Measurements from ENCODE around the gene COLQ. TPM values are rescaled to one million over a fixed set of nuclear protein-coding genes. Genes with fewer than 3 reads are reported as not detected.

The COLQ gene
- total RNA-seq, 1 experiment from 2014 or later: 0.44 TPM

- no peak overlapping the region for H3K4me3 Mint-ChIP-seq (ENCODE audit: unreplicated experiment)
These were observed 28.1 kb downstream of the COLQ start for GRCh38 chr3:15493436-15493835.

GRCh38 chr3:15492847-15493360 lies 28.6 kb downstream of the COLQ start:
- Mint-ChIP-seq H3K27me3 (ENCODE audit: insufficient read depth, unreplicated experiment) (no peaks in the 10 kb centered on the region), H3K9me3 (ENCODE audit: unreplicated experiment) (no peaks in the 10 kb centered on the region), H3K4me3 (ENCODE audit: unreplicated experiment) (no peak overlapping the region), H3K4me1 (ENCODE audit: insufficient read depth, unreplicated experiment) (no peaks in the 10 kb centered on the region), H3K36me3 (ENCODE audit: insufficient read depth, unreplicated experiment) (no peaks in the 10 kb centered on the region), H3K27ac (ENCODE audit: low read depth, unreplicated experiment) (no peak overlapping the region)
- intact Hi-C loops (cut with micrococcal nuclease): no loop called here
- ChIA-PET CTCF (no interaction called here), POLR2A (no interaction called here)
- no peak for TF ChIP-seq CTCF (IDR thresholded peaks at IDR 0.05; ENCODE audit: unreplicated experiment)
- no TSS peak for BruUV-seq (replicated peaks)
- DNase-seq (ENCODE audit: unreplicated experiment): no peak

More at GRCh38 chr3:15493436-15493835, 28.1 kb downstream of the COLQ start:
- H3K27me3 Mint-ChIP-seq (ENCODE audit: insufficient read depth, unreplicated experiment): no peaks in the 10 kb centered on the region
- H3K27ac Mint-ChIP-seq (ENCODE audit: low read depth, unreplicated experiment): no peak overlapping the region
- H3K4me1 Mint-ChIP-seq (ENCODE audit: insufficient read depth, unreplicated experiment): no peaks in the 10 kb centered on the region
- TF ChIP-seq CTCF (IDR thresholded peaks at IDR 0.05; ENCODE audit: unreplicated experiment): no peak
- no peak for DNase-seq (ENCODE audit: unreplicated experiment)
- H3K9me3 Mint-ChIP-seq (ENCODE audit: unreplicated experiment): no peaks in the 10 kb centered on the region
- no TSS peak for BruUV-seq (replicated peaks)
- no peaks in the 10 kb centered on the region for H3K36me3 Mint-ChIP-seq (ENCODE audit: insufficient read depth, unreplicated experiment)
- intact Hi-C loops (cut with micrococcal nuclease): no loop called here
- POLR2A ChIA-PET: no interaction called here
- CTCF ChIA-PET: no interaction called here

GRCh38 chr3:15491143-15491542 lies 30.4 kb downstream of the COLQ start:
- intact Hi-C loops (cut with micrococcal nuclease): no loop called here

DNA sequence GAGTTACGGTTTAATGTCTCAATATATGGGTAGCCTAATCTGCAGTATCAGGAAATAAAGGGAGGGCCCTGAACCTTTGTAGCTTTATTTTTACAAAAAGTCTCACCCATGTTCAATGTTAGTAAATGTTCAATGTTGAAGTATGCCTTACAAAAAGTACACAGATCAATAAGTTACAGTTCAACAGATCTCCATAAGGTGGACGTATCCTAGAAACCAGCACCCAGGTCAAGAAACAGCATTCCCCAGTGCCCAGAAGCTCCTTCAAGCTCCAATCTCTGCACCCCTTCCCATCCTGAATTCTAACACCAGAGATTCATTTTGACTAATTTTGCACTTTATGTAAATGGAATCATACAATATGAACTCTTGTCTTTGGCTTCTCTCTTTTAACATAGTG lies 31.3 kb downstream of the COLQ start:
- POLR2A ChIA-PET: no interaction called here

More at GRCh38 chr3:15491143-15491542, 30.4 kb downstream of the COLQ start:
- H3K27ac Mint-ChIP-seq (ENCODE audit: low read depth, unreplicated experiment): no peak overlapping the region
- no peak overlapping the region for H3K4me3 Mint-ChIP-seq (ENCODE audit: unreplicated experiment)
- H3K4me1 Mint-ChIP-seq (ENCODE audit: insufficient read depth, unreplicated experiment): no peaks in the 10 kb centered on the region
- no TSS peak for BruUV-seq (replicated peaks)
- ChIA-PET POLR2A (no interaction called here), CTCF (interaction anchor here (1.3 kb wide), 1 partner anchor 86 kb away, joined by 4 read pairs; no protein-coding TSS in a partner anchor)
- H3K36me3 Mint-ChIP-seq (ENCODE audit: insufficient read depth, unreplicated experiment): no peaks in the 10 kb centered on the region
- DNase-seq (ENCODE audit: unreplicated experiment): no peak
- no peak for TF ChIP-seq CTCF (IDR thresholded peaks at IDR 0.05; ENCODE audit: unreplicated experiment)
- no peaks in the 10 kb centered on the region for H3K27me3 Mint-ChIP-seq (ENCODE audit: insufficient read depth, unreplicated experiment)
- no peaks in the 10 kb centered on the region for H3K9me3 Mint-ChIP-seq (ENCODE audit: unreplicated experiment)

More for the DNA sequence above, 31.3 kb downstream of the COLQ start:
- no peak overlapping the region for H3K4me3 Mint-ChIP-seq (ENCODE audit: unreplicated experiment)
- H3K36me3 Mint-ChIP-seq (ENCODE audit: insufficient read depth, unreplicated experiment): no peaks in the 10 kb centered on the region
- TF ChIP-seq CTCF (IDR thresholded peaks at IDR 0.05; ENCODE audit: unreplicated experiment): no peak
- intact Hi-C loops (cut with micrococcal nuclease): no loop called here
- no peak overlapping the region for H3K27ac Mint-ChIP-seq (ENCODE audit: low read depth, unreplicated experiment)
- BruUV-seq (replicated peaks): no TSS peak
- CTCF ChIA-PET: interaction anchor here (1.3 kb wide), 1 partner anchor 85 kb away, joined by 4 read pairs; no protein-coding TSS in a partner anchor
- no peaks in the 10 kb centered on the region for H3K9me3 Mint-ChIP-seq (ENCODE audit: unreplicated experiment)
- H3K4me1 Mint-ChIP-seq (ENCODE audit: insufficient read depth, unreplicated experiment): no peaks in the 10 kb centered on the region
- H3K27me3 Mint-ChIP-seq (ENCODE audit: insufficient read depth, unreplicated experiment): no peaks in the 10 kb centered on the region
- no peak for DNase-seq (ENCODE audit: unreplicated experiment)
